ENCODE results near the gene KIF1A. TPM values are rescaled to one million over a fixed set of nuclear protein-coding genes. Genes with fewer than 3 reads are reported as not detected.

The KIF1A gene
- total and polyA plus RNA-seq, 2 of the 13 experiments (the other 11 are each of a cell fraction or from before 2014, with no cell fraction given) = 0.01 TPM; not detected in 1

DNA sequence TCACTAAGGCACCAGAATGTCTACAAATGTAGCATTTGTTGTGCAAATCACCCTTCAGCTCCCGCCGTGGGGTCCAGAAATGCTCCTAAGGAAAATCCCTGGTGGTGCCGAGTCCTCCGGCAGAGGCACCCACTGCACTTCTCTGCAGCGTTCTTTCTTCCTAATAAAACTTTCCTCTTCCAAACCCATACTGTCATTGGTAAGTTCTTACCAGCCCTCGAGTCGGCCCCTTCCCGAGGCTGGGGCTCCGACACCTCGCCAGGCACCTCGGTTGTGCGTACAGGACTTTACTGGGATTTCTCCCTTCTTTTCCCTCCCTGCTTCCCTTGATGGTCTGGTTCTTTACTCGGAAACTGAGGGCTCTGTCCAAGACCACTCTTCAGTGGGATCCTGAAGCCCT lies 38.3 kb upstream of the KIF1A start:
- 89% methylated on average over 13 of the region's 13 CpGs for WGBS (ENCODE audit: low lambda C conversion rate)

DNA sequence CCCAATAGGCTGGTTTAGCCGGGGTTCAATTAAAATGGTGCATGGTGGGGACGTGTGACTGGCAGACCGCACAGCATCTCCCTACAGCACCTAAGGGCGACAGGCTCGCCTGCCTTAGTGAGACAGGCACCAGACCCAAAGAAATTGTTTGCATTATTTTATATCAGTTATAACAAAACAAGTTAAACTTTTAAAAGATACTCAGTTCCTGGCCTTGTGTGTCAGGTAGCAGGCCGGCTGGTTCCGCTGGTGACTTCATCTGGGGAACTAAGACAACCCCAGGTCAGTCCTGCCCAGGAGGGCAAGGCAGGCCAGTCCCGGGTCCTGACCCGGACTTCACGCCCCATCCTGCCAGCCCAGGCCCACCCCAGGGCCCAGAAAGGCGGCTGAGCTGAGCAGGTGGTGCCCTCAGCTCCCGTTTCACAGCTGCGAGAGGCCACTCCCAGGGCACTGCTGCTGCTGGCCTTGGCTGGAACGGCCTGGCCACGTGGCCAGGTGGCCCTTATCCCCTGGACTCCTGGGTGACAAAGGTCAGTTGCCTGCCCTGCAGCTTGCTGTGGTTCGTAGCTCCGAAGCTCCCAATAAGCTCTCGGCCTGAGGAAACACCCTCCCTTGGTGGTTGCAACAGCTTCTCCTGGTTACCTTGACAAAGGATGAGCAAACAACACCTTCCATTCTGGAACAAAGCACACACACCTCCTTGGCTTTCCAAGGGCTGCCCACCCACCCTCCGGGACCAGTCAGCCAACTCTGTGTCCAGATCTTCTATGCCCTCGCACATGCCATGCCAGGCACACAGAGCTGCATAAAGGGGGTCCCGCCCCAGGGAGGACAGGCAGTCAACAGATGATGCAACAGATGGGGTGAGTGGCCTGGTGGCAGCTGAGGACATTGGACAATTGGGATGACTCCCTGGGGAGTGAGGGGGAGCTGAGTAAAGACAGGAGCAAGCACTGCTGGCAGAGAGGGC lies 37.3 kb upstream of the KIF1A start:
- ChIA-PET CTCF (ENCODE audit: low intra/inter-chr PET ratio, low total read pairs) (interaction anchor here (1.0 to 2.8 kb wide), 5 partner anchors 17 to 133 kb away, joined by 3 to 25 read pairs (median 11); no protein-coding TSS in a partner anchor), POLR2A (interaction anchor here (0.8 to 3.0 kb wide), 22 partner anchors 9 to 457 kb away, joined by 3 to 83 read pairs (median 5); partner anchors contain the start of genes AGXT, MAB21L4, MTERF4 and PASK)
- DNase-seq (ENCODE audit: low spot score) (peak; percentile 94), FAIRE-seq (peak; percentile 100), ATAC-seq (peak; percentile 90)
- H2AFZ ChIP-seq (ENCODE audit: low read length) = no peak overlapping the region
- peak overlapping the region; percentile 88 for H3K27ac ChIP-seq (ENCODE audit: extremely low read length, insufficient read depth, low read length)
- in situ Hi-C loops (cut with HindIII; ENCODE audit: extremely low pct_ligation_motif_present, low pct_unique_long_range_greater_than_20kb) = loop anchor here (5.0 to 25.0 kb wide), 2 partner anchors 45 to 780 kb away; partner anchors contain the start of genes ATG4B and THAP4
- H4K20me1 ChIP-seq (ENCODE audit: insufficient read depth, low read length) = no peaks in the 10 kb centered on the region
- peak overlapping the region; percentile 90 for H3K4me2 ChIP-seq (ENCODE audit: low read depth, low read length)
- no peaks in the 10 kb centered on the region for H3K36me3 ChIP-seq (replicated peaks in 1 of 2; ENCODE audit: control insufficient read depth in 1 of 2, insufficient read depth in 2 of 2, low read length in 2 of 2)
- TSS peak; percentile 98 for BruUV-seq (replicated peaks)
- peaks cover 49% of the 10 kb centered on the region for H3K4me1 ChIP-seq (ENCODE audit: insufficient read depth, low read length)
- no peaks in the 10 kb centered on the region for H3K9me3 ChIP-seq (ENCODE audit: low read length)
- WGBS (ENCODE audit: low lambda C conversion rate) = 8% methylated on average over 12 of the region's 21 CpGs
- H3K4me3 ChIP-seq (replicated peaks in 1 of 3; ENCODE audit: insufficient read depth in 1 of 3, low read depth in 2 of 3, low read length in 3 of 3) = peak overlapping the region; percentile 9 to 63 (median 14); a peak in 3 of 6 replicates
- H3K9ac ChIP-seq (ENCODE audit: insufficient read depth, low read depth, low read length) = peak overlapping the region; percentile 62
- H3K79me2 ChIP-seq (ENCODE audit: insufficient read depth, low read length) = no peaks in the 10 kb centered on the region
- intact Hi-C loops (cut with micrococcal nuclease; ENCODE audit: unreplicated experiment) = loop anchor here (1.0 to 10.0 kb wide), 4 partner anchors 17 to 367 kb away; no protein-coding TSS in a partner anchor
- H3K27me3 ChIP-seq (ENCODE audit: control insufficient read depth in 1 of 2, insufficient read depth in 2 of 2, low read length in 2 of 2) = peaks cover 3 to 14% of the 10 kb centered on the region in 2 experiments; a peak in 2 of 5 replicates
- TF ChIP-seq, protein P1, sequence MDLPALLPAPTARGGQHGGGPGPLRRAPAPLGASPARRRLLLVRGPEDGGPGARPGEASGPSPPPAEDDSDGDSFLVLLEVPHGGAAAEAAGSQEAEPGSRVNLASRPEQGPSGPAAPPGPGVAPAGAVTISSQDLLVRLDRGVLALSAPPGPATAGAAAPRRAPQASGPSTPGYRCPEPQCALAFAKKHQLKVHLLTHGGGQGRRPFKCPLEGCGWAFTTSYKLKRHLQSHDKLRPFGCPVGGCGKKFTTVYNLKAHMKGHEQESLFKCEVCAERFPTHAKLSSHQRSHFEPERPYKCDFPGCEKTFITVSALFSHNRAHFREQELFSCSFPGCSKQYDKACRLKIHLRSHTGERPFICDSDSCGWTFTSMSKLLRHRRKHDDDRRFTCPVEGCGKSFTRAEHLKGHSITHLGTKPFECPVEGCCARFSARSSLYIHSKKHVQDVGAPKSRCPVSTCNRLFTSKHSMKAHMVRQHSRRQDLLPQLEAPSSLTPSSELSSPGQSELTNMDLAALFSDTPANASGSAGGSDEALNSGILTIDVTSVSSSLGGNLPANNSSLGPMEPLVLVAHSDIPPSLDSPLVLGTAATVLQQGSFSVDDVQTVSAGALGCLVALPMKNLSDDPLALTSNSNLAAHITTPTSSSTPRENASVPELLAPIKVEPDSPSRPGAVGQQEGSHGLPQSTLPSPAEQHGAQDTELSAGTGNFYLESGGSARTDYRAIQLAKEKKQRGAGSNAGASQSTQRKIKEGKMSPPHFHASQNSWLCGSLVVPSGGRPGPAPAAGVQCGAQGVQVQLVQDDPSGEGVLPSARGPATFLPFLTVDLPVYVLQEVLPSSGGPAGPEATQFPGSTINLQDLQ (CRISPR knock-in tag; IDR thresholded peaks at IDR 0.05) = no peak; the same call in none of the 2 replicates
- peak; percentile 97 for TF ChIP-seq ZNF230 (CRISPR knock-in tag; IDR thresholded peaks at IDR 0.05)
- no peak for TF ChIP-seq EZH2 (conservative IDR thresholded peaks at IDR 0.05; ENCODE audit: low read depth, low read length)
- peak; percentile 79; the same call in 1 of the 2 replicates for TF ChIP-seq YEATS2 (CRISPR knock-in tag; IDR thresholded peaks at IDR 0.05; ENCODE audit: borderline replicate concordance)
- peak; percentile 94 for TF ChIP-seq ZNF558 (CRISPR knock-in tag; IDR thresholded peaks at IDR 0.05; ENCODE audit: borderline replicate concordance)
- no peak for TF ChIP-seq CENPX (CRISPR knock-in tag; IDR thresholded peaks at IDR 0.05)
- TF ChIP-seq ZNF3 (CRISPR knock-in tag; IDR thresholded peaks at IDR 0.05) = 0 out of 2 replicates have a peak, but pooled peaks have one; percentile 63
- TF ChIP-seq, protein P2, sequence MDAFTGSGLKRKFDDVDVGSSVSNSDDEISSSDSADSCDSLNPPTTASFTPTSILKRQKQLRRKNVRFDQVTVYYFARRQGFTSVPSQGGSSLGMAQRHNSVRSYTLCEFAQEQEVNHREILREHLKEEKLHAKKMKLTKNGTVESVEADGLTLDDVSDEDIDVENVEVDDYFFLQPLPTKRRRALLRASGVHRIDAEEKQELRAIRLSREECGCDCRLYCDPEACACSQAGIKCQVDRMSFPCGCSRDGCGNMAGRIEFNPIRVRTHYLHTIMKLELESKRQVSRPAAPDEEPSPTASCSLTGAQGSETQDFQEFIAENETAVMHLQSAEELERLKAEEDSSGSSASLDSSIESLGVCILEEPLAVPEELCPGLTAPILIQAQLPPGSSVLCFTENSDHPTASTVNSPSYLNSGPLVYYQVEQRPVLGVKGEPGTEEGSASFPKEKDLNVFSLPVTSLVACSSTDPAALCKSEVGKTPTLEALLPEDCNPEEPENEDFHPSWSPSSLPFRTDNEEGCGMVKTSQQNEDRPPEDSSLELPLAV (CRISPR knock-in tag; conservative IDR thresholded peaks at IDR 0.05; ENCODE audit: low read depth) = peak; percentile 81

More for the DNA sequence above, 38.3 kb upstream of the KIF1A start:
- no peak for ATAC-seq
- CTCF ChIA-PET (ENCODE audit: low intra/inter-chr PET ratio, low total read pairs) = interaction anchor here (2.8 kb wide), 1 partner anchor 56 kb away, joined by 25 read pairs; no protein-coding TSS in a partner anchor
- POLR2A ChIA-PET = interaction anchor here (1.3 to 3.0 kb wide), 10 partner anchors 8 to 366 kb away, joined by 4 to 83 read pairs (median 13); partner anchors contain the start of genes AGXT and MAB21L4
- intact Hi-C loops (cut with micrococcal nuclease; ENCODE audit: unreplicated experiment) (loop anchor here (10.0 kb wide), 1 partner anchor 366 kb away; no protein-coding TSS in a partner anchor), in situ Hi-C loops (cut with HindIII; ENCODE audit: extremely low pct_ligation_motif_present, low pct_unique_long_range_greater_than_20kb) (loop anchor here (5.0 to 25.0 kb wide), 2 partner anchors 44 to 779 kb away; partner anchors contain the start of genes ATG4B and THAP4)
- TF ChIP-seq ZC3H4 (CRISPR knock-in tag; IDR thresholded peaks at IDR 0.05; ENCODE audit: borderline replicate concordance) = no peak
- no peak for TF ChIP-seq ZNF501 (CRISPR knock-in tag; IDR thresholded peaks at IDR 0.05)
- 0 out of 2 replicates have a peak, but pooled peaks have one; percentile 3 for TF ChIP-seq ZNF839 (CRISPR knock-in tag; IDR thresholded peaks at IDR 0.05; ENCODE audit: borderline replicate concordance)
- H3K36me3 ChIP-seq (replicated peaks in 1 of 2; ENCODE audit: control insufficient read depth in 1 of 2, insufficient read depth in 2 of 2, low read length in 2 of 2) = no peaks in the 10 kb centered on the region
- peaks cover 59% of the 10 kb centered on the region for H3K4me1 ChIP-seq (ENCODE audit: insufficient read depth, low read length)
- FAIRE-seq = no peak
- H3K27ac ChIP-seq (ENCODE audit: extremely low read length, insufficient read depth, low read length) = peak overlapping the region; percentile 88
- no peaks in the 10 kb centered on the region for H3K79me2 ChIP-seq (ENCODE audit: insufficient read depth, low read length)
- H2AFZ ChIP-seq (ENCODE audit: low read length) = no peak overlapping the region
- peak overlapping the region; percentile 90; the same call in 1 of the 2 replicates for H3K4me2 ChIP-seq (ENCODE audit: low read depth, low read length)
- peaks cover 0 to 9% of the 10 kb centered on the region in 2 experiments; a peak in 1 of 5 replicates for H3K27me3 ChIP-seq (ENCODE audit: control insufficient read depth in 1 of 2, insufficient read depth in 2 of 2, low read length in 2 of 2)
- H3K9me3 ChIP-seq (ENCODE audit: low read length) = no peaks in the 10 kb centered on the region
- no peak overlapping the region for H3K4me3 ChIP-seq (replicated peaks in 1 of 3; ENCODE audit: insufficient read depth in 1 of 3, low read depth in 2 of 3, low read length in 3 of 3)
- BruUV-seq (replicated peaks) = no TSS peak
- no peaks in the 10 kb centered on the region for H4K20me1 ChIP-seq (ENCODE audit: insufficient read depth, low read length)
- peak overlapping the region; percentile 62; the same call in 1 of the 2 replicates for H3K9ac ChIP-seq (ENCODE audit: insufficient read depth, low read depth, low read length)
- DNase-seq (ENCODE audit: low spot score) = no peak
